GM18498 (cell line): Measurements from ENCODE around the gene GPT2.
"Not testable (repeated sequence)": the region's sequence is repeated elsewhere in the genome, so short reads cannot be mapped to it uniquely, and the experiment has no call there.

Experiments used
- ATAC-seq: cut with Tn5 transposase; IDR thresholded peaks from one replicate; pipeline ENCODE4 v1.9.1; 2021; ENCODE audit warnings: mild to moderate bottlenecking, moderate library complexity; ENCODE audit not compliant: unreplicated experiment

The GPT2 gene

GRCh38 chr16:46918905-46919792 lies 35.0 kb downstream of the GPT2 start:
- ATAC-seq, result peak; percentile 91

- no peak for ATAC-seq
Measured at GRCh38 chr16:46920402-46921068, 36.4 kb downstream of the GPT2 start.

- ATAC-seq, result no peak
Measured at GRCh38 chr16:46922239-46922638, 38.1 kb downstream of the GPT2 start.

GRCh38 chr16:46923513-46924295 lies 39.5 kb downstream of the GPT2 start:
- ATAC-seq, result no peak

DNA sequence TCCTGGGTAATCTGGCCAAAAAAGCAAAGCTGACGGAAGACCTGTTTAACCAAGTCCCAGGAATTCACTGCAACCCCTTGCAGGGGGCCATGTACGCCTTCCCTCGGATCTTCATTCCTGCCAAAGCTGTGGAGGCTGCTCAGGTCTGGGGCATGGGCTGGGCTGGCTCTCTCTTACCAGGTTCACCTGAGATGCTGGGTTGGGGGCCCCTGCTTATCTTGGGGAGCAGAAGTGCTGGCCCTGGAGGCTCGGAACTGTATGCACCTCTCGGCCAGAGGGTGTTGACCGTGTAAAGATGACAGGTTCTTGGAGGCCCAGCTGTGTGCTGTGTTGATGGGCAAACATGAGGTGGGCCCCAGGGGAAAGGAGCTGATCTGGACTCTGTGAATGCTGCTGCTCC lies 40.2 kb downstream of the GPT2 start:
- no peak for ATAC-seq

GRCh38 chr16:46926470-46927225 lies 42.5 kb downstream of the GPT2 start:
- ATAC-seq, result no peak

DNA sequence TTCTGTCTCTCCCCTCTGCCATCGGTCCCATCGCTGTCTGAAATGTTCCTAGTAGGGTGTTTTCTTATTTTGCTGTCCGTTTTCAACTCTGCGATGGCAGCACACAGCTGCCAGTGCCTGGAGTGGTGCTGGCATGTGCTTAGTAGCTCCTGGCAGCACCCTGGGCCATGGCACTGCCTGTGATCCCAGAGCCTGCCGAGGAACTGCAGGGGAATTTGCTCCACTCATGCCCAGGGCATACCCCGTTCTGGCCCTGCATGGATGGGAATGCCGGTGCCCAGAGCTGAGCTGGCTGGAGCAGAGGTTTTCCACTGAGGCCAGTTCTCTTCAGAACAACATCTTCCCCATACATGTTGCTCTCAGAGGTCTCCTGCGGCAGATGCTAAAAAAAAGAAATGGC lies 43.1 kb downstream of the GPT2 start:
- no peak for ATAC-seq

GRCh38 chr16:46928811-46929210 lies 44.6 kb downstream of the GPT2 start:
- no peak for ATAC-seq

- peak; percentile 81 for ATAC-seq
Measured at GRCh38 chr16:46929378-46930332, 45.5 kb downstream of the GPT2 start.

DNA sequence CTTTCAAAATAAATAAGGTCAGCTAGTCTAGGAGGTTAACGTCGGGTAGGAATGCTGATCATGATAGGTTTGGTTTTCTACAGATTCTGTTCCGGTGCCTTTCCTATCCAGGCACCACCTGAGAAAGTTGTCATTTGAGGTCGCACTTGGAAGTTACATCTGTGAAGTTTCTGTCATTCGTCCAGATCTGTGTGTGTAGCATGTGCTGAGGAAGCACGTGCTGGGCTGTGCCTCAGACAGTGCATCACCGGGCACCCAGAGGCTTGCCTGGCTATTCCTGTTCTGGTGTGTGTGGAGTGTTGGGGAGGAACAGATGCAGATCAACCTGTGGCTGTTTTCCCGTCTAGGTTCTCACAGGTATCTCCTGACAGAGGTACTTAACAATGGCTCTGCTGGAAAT lies 46.7 kb downstream of the GPT2 start:
- no peak for ATAC-seq

DNA sequence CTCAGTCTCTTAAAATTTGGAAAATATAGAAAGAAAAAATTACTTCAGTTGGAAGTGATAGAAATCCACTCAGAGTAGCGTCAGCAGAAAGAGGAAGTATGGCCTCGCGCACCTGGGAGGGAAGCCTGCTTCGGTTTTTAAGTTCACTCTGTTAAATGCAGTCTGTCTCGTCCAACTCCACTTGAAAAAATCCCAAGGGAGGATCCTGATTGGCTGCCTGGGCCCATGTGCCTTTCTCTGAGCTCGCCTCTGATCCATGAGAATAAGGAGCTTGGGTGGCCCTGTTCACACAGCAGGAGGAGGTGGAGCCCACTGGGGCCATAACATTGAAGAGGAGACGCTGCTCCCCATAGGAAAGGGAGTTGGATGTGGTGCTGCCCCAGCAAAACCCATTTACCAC lies 48.6 kb downstream of the GPT2 start:
- ATAC-seq, result no peak

DNA sequence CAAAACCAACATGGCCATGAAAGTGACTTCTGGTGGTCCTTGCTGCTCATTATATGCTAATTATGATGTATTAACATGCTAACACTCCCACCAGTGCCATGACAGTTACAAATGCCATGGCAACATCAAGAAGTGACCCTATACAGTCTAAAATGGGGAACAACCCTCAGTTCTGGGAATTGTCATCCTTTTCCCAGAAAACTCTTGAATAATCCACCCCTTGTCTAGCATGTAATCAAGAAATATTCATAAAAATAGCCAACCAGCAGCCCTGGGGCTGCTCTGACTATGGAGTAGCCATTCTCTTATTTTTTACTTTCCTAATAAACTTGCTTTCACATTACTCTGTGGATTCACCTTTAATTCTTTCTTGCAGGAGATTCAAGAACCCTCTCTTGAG lies 53.4 kb downstream of the GPT2 start:
- no peak for ATAC-seq

- ATAC-seq, result not testable (repeated sequence)
Measured at GRCh38 chr16:46944713-46945112, 60.6 kb downstream of the GPT2 start.

DNA sequence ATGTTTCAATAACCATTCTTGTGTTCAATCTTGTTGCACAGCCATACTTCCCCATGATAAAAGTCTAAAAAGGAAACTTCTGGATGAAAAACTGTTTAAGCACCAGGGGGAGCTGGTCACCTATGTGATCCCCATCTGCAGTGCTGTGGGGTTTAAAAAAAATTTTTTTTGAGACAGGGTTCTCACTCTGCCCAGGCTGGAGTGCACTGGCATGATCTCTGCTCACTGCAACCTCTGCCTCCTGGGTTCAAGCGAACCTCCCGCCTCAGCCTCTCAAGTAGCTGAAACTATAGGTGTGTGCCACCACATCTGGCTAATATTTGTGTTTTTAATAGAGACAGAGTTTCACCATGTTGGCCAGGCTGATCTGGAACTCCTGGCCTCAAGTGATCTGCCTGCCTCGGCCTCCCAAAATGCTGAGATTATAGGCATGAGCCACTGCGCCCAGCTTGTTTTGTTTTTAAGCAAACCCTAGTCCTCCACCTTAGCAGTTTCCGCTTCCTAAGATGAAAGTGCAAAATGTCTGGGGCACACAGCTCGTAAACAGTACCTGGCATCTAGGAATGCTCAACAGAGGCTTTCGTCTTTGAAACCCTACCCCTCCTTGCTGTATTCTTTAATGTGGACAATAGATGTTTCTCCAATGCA lies 63.9 kb downstream of the GPT2 start:
- ATAC-seq, result peak; percentile 71

GRCh38 chr16:46948548-46949166 lies 64.5 kb downstream of the GPT2 start:
- ATAC-seq, result no peak

DNA sequence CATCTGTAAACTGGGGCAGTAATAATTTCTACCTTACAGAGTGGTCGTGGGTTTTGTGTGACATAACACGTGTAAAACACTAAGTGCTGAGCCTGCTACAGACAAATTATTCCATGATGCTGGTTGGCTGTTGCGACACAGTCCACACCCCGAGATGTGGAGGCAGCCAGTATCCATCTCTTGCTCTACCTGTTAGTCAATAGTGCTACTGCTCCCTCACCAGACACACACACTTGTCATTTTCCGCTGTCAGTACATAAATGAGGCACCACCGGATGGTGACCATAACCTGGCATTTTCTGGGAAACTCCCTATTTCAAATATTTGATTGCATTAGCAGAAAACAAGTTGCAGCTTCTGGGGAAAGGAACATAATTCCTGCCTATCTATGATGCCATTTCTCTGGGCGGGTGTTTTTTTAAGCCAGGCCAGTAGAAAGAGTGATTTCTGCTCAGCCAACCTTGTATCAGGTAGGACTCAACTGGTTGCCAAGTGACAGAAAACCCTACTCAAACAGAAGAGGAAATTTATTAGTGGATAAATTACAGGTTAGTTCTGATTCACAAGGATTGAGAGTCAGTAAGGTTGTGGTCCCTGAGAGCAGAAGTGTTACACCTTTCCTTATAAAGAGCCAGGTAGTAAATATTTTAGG lies 65.2 kb downstream of the GPT2 start:
- no peak for ATAC-seq

GRCh38 chr16:46950009-46950408 lies 65.8 kb downstream of the GPT2 start:
- no peak for ATAC-seq

DNA sequence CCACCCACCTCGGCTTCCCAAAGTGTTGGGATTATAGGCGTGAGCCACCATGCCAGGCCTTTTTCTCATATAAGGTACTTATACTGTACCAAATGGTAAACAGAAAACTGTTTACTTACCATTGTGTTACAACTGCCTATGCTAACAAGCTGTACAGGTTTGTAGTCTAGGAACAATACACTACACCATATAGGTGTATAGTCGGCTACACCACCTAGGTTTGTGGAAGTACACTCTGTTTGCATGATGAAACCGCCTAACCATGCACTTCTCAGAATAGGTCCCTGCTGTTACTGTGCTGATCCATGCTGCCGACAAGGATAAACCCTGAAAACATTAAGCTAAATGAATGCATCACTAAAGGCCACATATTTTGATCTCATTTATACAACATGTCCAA lies 70.4 kb downstream of the GPT2 start:
- ATAC-seq, result no peak
